HG03095 (cell line): Measurements from ENCODE around the gene TMEM50B.
"Not testable (repeated sequence)": the region's sequence is repeated elsewhere in the genome, so short reads cannot be mapped to it uniquely, and the experiment has no call there.

Experiments
- ATAC-seq: cut with Tn5 transposase; IDR thresholded peaks from one replicate; pipeline ENCODE4 v1.9.1; 2021; ENCODE audit warnings: moderate library complexity; ENCODE audit not compliant: unreplicated experiment

TMEM50B gene

DNA sequence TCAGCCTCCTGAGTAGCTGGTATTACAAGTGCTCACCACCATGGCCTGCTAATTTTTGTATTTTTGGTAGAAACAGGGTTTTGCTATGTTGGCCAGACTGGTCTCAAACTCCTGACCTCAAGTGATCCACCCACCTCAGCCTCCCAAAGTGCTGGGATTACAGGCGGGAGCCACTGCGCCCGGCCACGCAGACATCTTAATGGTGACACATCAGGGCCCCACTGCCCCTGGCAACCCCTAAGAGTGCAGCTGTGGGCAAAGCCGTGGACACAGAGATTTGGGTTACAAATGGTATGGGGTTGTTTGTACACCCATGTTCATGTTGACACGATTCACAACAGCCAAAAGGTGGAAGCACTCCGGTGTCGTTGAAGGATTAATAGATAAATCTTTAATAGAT lies 46.8 kb downstream of the TMEM50B start:
- no peak for ATAC-seq

DNA sequence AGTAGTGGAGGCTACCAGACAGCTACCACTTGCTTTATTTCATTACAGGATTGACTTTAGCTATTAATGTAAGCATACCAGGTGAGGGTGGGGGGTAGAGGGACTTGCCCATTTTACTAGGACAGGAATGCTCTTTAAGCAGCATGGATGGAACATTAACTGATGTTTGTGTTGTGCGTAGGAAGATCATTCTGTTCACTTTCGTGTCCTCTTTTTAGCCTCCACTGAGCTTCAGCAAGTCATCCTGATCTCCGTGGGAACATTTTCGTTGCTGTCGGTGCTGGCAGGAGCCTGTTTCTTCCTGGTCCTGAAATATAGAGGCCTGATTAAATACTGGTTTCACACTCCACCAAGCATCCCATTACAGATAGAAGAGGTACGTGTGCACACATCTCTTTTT lies 47.3 kb downstream of the TMEM50B start:
- no peak for ATAC-seq

DNA sequence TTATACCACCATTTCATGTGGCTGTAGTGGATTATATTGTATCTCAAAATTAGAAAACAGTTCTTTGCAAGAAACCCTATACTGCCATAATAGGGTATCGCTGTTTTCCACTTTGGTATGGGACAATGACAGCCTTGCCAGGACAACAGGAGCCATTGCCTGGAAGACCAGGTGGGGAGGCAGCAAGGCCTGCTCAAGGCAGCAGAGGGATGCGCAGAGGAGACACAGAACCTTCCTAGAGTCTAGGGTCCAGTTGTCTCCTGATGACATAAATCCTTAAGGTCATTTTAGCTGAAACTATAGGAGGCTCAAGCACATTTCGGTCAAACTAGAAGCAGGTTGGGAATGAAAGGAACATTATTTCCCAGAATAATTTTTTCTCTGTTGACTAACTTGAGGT lies 48.9 kb downstream of the TMEM50B start:
- ATAC-seq = no peak

DNA sequence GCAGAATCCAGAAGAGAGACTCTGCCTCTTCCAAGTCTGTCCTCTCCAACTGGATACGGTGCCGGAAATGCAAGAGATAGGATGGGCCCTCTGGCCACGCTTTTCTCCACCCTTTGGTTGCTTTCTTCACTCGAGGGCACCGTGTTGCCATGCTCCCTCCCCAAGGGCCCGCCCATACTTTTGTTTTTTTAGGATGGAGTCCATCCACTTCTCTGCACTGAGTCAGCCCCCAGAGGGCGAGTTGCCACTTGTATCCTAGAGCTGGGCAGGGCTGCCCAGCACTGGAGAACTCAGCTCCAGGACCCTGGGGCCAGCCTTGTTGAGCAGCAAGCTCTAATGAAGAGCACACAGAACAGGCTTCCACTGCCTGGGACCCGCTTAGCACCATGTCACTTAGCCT lies 51.1 kb downstream of the TMEM50B start:
- no peak for ATAC-seq

DNA sequence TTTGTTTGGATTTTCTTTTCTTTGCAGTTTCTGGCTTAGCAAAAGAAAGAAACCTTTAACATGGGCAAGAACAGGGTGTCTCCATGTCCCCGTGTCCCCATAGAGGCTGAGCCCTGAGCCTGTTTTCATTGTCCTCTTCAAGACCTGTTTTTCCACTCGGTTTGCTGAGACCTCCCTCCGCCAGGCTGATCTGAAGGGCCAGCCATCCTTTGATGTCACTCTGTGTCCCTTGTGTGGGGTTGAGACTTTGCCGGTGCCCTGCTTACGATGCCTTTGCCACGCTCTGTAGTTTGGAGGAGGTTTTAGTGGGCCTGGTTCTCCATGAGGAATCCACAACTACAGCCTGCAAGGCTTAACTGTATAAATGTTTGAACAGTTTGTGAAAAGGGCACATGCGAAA lies 52.7 kb downstream of the TMEM50B start:
- ATAC-seq = no peak

DNA sequence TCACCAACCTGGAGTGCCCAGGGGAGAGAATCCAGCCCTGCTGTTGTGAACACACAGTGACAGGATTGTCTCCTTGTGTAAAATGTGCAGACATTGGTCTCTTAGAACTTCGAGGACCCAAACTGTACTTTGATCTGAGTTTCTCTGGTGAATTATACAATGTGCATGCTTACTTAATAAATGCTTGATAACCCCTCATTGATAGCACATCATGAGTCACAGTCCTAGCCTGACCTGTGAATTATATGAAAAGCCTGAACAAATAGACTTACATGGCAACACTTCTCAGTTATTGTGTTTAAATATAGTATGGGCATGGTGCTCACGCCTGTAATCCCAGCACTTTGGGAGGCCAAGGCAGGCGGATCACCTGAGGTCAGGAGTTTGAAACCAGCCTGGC lies 53.9 kb downstream of the TMEM50B start:
- no peak for ATAC-seq

DNA sequence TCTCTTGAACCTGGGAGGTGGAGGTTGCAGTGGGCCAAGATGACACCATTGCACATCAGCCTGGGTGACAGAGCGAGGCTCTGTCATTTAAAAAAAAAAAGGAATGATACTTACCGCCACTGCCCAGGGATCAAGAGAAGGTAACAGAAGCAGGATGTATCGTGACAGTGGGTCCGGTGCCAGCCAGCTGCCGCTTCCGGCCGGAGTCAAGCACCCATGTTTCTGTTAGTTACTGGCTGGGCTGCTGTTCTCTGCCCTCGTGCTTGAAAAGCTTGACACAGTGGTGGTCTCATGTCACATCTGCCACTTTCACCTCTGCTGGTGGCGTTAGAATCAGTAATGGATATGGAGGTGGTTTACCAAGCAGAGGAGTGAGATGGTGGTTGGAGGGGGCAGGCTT lies 55.6 kb downstream of the TMEM50B start:
- ATAC-seq = no peak

DNA sequence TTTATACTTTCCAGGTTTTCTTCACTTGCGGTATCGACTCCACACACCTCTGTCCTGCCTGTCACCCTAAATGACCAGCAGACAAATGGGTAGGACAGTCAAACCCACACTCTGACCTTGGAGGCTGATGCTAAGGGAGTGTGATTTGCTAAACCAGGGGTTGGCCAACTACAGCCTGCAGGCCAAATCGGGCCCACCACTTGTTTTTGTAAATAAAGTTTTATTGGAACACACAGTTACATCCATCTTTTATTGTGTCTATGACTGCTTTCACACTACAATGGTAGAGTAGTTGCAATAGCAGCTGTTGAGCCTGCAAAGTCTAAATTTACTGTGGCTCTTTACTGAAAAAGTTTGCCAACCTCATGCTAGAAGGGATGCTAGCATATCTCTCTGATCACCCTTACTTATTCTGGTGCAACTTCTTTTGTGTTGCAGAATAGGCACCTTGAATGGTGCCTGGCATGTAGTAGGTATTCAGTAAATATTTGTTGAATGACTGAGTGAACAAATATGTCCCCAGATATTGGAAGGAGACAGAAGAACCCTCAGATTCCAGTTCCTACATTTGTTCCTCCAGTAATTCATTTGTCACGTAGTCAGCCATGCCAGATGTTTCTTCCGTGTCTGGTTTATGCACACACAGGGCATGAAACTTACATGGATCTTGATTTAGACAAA lies 57.9 kb downstream of the TMEM50B start:
- ATAC-seq = no peak

DNA sequence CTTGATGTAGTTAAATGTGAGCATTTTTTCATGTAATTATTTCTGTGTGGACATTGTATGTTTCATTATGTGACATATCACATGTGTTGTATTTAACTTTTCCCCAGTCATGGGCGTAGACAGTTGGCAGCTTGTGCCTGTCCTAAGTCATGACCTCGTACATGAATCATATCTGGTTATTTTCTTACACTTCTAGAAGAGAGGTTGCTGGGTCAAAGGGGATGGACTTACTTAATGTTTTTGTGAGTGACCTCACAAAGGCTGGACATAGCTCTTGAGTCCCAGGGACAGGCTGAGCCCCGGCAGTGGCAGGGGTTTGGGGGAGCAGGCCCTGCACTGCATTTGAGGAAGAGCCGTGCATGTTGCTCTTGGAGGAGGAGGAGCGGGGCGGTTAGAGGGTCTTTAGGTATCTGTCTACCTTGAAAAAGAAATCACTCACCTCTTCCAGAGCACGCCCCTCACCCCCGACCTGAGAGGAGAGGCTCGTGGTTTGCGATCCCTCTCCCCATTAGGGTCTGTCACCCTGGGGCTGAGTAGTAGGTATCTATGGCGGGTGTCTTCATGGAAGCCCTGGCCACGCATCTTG lies 60.1 kb downstream of the TMEM50B start:
- ATAC-seq = no peak

DNA sequence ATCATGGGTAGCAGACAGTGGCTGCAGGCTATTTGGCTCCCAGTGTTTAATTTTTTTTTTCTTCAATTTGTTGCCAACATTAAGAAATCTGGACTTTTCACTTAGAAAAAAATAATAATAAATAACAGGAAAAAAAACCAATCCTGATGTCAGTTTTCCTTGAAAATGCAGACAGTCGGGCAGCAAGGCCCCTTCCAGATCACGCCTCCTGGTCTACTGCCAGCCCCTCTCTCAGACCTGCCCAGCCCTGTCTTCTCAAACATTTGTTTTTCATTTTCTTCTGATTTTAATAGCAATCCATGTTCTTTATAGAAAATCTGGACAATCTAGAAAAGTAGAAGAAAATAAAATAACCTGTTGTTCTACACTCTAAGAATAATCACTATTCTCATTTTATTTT lies 61.1 kb downstream of the TMEM50B start:
- ATAC-seq = no peak

DNA sequence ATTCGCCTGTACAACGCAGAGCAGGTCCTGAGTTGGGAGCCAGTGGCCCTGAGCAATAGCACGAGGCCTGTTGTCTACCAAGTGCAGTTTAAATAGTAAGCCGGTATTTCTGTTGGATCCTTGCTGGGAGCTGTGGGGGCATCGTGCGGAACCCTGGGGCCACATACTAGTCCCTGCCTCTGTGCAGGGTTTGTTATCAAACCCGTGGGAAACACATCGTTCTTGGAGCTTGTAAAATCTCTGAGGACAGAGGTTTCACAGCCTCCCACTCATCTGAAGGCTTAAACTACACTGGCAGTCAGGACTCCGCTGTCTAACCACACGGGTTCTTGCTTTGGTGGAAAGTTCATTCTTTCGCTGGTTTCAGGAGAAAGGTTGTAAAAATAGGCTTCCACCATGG lies 64.8 kb downstream of the TMEM50B start:
- no peak for ATAC-seq

DNA sequence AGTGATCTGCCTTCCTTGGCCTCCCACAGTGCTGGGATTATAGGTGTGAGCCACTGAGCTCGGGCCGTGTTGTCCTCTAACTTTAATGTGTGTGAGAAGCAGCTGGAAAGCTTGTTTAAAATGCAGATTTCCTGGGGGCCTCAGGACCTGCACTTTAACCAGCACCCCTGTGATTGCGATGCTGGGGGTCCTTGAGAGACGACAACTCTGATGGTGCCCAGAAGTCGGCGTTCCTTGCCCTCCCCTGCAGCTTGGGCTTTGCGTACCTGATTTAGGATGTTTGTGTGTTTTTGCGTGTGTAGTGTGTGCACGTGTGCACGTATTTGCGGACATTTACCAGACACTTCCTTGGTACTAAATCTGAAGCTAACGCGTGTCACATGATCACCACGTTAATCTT lies 65.7 kb downstream of the TMEM50B start:
- ATAC-seq = no peak

DNA sequence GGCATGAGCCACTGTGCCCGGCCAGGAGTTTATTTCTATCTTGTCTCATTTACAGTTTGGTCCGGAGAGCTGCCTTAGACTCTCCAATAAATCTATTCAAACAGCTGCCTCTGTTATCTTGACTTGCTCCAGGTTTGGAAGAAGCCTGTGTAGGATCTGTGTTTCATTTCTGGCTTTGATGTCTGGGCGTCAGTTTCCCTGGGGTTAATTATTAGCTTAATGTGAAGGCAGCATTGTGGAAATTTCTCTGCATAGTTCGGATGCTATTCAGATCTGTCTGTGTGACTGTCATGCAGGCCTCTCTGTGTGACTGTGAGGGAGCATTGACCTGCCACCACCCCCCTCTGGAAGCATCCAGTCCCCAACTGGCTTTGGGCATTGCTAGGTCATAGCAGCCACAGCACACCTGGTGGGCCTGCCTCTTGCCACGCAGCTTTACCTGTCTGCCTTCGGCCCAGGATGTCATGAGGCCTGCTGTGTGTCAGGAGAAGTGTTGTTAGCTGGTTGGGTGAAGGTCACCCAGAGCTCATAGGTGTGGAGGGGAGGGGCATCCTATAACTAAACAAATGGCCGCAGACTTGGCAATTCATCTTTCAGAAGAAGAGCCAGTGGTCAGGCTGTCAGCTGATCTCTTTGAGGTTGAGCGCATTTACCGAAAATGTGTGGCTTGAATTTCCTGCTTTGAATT lies 66.8 kb downstream of the TMEM50B start:
- no peak for ATAC-seq

DNA sequence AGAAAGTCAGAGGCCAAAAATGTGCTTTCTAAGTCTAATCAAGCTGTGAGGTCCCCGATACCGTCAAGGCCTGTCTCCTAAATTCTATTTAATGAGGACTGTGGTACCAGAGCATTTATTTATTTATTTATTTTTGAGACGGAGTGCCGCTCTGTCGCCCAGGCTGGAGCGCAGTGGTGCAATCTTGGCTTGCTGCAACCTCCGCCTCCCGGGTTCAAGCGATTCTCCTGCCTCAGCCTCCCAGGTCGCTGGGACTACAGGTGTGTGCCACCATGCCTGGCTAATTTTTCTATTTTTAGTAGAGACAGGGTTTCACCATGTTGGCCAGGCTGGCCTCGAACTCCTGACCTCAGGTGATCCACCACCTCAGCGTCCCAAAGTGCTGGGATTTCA lies 67.3 kb downstream of the TMEM50B start:
- ATAC-seq = not testable (repeated sequence)

DNA sequence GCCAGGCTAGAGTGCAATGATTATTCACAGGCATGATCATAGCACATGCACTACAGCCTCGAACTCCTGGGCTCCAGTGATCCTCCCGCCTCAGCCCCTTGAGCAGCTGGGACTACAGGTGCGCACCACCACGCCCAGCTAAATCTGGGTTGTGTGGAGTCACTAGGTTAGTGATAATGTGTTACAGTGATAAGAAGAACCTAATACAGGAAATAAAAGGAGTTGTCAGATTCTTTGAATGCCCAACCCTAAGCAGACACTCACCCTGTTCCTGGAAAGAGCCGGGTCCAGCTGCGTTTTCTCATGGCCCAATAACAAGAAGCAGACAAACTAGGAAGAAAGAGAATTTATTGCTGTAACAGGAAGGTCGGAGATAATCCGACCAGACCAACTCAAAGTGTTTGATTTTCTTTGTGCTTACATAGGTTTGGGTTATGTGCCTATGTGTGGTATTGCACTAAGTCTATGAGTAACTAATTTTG lies 67.8 kb downstream of the TMEM50B start:
- ATAC-seq = no peak

DNA sequence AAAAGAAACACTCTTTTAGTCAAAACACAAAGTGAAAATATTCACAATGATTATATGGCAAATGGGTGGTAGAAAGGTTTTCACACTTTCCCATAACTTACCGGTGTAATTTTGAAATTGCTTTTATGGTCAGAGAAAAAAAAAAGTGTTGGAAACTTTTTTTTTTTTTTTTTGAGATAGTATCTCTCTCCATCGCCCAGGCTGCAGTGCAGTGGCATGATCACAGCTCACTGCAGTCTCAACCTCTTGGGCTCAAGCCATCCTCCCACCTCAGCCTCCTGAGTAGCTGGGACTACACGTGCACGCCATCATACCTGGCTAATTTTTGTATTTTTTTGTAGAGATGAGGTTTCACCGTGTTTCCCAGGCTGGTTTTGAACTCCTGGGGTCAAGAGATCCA lies 73.3 kb downstream of the TMEM50B start:
- no peak for ATAC-seq

DNA sequence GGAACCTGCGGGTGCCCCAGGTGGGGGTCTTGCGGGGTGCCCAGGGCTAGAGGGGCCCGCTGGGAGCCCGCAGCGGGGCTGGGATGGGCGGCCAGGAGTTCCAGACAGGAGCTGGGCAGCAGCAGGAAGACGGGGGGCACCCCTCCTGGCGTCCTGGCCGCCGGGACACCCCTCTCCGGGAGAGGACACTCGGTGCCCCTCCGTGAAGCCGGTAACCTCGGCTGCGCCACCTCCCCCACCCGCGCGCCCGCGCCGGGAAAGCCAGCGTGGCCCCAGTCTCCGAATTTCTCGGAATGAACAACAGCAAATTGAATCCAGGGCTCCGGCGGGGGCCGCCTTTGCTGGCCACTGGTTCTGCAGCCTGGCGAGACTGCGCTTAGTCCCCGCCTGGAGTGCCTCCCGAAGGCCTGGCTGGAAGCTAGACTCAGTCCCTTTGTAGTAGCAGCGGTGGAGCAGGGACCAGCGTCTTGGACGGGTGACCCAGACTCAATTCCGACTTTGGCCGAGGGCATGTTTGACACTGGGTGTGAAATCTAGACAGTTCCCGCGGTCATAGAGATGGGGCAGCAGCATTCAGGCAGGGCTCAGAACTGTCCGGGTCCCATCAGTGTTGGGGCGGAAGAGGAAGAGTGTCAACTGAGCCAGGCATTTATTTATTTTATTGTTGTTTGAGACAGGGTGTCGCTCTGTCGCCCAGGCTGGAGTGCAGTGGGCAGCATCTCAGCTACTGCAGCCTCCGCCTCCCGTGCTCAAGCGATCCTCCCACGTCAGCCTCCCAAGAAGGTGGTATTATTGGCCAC lies 75.8 kb downstream of the TMEM50B start:
- no peak for ATAC-seq

DNA sequence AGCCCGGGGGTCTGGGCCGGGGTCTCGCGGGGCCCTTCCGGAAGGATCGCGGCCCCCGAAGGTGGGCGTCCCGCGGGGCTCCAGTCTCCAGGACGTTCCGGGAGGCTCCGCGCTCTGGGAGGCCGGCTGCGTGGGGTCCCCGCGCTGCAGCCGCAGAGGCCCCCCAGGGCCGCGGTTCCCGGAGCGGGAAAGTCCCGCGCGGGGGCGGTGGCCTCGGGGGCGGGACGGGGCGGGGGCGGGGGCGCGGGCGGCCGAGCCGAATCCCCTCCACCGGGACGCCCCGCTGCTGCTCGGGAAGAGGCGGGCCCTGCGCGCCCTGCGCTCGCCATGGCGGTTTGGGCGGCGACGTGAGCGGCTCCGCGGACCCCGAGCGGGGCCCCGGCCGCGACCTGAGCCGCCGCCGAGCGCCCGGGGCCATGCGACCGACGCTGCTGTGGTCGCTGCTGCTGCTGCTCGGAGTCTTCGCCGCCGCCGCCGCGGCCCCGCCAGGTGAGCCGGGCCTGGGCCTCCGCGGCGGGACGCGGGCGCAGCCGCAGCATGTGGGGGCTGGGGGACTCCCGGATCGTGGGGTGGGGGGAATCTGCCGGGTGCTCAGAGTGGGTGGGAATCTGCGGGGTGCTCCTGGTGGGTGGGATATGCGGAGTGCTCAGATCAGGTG lies 76.5 kb downstream of the TMEM50B start, which contains the start of gene IFNGR2:
TSS of gene IFNGR2 (plus strand) at position 286 of the 658 bp plus-strand sequence. CDS start at position 417, 131 bp downstream.
- no peak for ATAC-seq

DNA sequence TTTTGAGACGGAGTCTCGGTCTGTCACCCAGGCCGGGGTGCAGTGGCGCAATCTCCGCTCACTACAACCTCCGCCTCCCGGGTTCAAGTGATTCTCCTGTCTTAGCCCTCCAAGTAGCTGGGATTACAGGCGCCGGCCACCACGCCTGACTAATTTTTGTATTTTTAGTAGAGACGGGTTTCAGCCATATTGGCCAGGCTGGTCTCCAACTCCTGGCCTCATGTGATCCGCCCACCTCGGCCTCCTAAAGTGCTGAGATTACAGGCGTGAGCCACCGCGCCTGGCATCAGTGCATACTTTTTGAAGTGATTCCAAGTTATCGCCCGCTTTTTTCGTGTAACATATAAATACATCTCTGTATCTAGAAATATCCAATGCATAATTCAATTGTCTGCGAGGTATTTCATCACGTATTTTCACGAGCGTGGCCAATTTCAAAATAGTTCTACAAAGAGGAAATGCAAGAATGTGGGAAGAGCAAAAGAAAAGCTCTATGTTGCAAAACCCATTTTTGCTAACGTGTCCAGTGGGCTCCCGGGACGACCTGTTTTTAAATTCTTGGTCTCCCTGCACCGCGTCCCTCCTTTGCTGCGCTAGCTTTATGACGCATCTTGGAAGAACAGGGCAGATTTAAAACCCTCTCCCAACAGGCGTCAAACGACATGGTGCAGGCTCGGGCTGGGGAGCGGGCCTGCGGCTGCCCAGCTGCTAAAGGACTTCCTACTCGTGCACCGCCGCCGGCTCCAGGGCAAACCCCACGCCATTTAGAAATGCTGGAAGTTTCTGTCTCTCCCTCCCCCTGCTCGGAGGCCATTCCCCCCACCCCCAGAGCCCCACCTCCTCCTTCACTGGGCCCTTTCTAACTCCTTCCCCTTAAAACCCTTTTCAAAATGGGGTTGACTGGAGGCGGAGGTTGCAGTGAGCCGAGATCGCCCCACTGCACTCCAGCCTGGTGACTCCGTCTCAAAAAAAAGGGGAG lies 77.5 kb downstream of the TMEM50B start:
- ATAC-seq = no peak

DNA sequence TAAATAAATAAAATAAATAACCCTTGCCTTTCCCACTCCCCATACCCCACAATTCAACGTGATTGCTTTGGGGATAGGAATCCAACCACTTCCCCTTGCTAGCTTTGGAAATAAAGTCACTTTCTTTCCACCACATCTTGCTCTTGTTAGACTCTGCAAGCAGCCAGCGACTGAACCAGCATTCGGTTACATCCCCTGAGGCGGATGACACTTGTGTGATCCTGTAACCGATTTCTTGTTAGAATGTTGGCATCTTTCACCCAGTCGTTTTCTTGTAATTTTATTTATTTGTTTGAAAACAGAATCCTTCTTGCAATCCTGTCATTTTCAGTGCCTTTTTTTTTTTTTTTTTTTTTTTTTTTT lies 78.2 kb downstream of the TMEM50B start:
- no peak for ATAC-seq
